ENCODE results near the gene BDKRB1.
A peak's percentile ranks its signal among the peaks of the same experiment; 100 is the strongest.

The BDKRB1 gene

GRCh38 chr14:96255501-96256366 lies at the start of gene BDKRB1:
Gene BDKRB1, plus strand, starts transcription at chr14:96256210. Its CDS starts 7,473 bp downstream, at chr14:96263683.
- no peak for TF ChIP-seq CTCF (IDR thresholded peaks at IDR 0.05)
- DNase-seq (ENCODE audit: low spot score) = no peak
- Histone ChIP-seq H3K4me3 (no peak within 1 kb of the TSS), H3K27ac (peak within 1 kb of the TSS in 1 of 2 donors; percentile 53)

- no peak for DNase-seq (ENCODE audit: low spot score)
- TF ChIP-seq CTCF (IDR thresholded peaks at IDR 0.05) = no peak
- H3K27ac ChIP-seq = peak overlapping the region in 1 of 2 donors; percentile 81
- peak overlapping the region; percentile 68 for H3K4me3 ChIP-seq
Measured at GRCh38 chr14:96206461-96206860, 49.5 kb upstream of the BDKRB1 start.

- DNase-seq (ENCODE audit: low spot score) = no peak
- no peak overlapping the region for H3K4me3 ChIP-seq
- no peak for TF ChIP-seq CTCF (IDR thresholded peaks at IDR 0.05)
- no peak overlapping the region for H3K27ac ChIP-seq
Measured at GRCh38 chr14:96207686-96208085, 48.3 kb upstream of the BDKRB1 start.

GRCh38 chr14:96208739-96209138 lies 47.3 kb upstream of the BDKRB1 start:
- TF ChIP-seq CTCF (IDR thresholded peaks at IDR 0.05) = no peak
- no peak overlapping the region for H3K4me3 ChIP-seq
- no peak for DNase-seq (ENCODE audit: low spot score)
- no peak overlapping the region for H3K27ac ChIP-seq

GRCh38 chr14:96212140-96212539 lies 43.9 kb upstream of the BDKRB1 start:
- no peak for TF ChIP-seq CTCF (IDR thresholded peaks at IDR 0.05)
- no peak for DNase-seq (ENCODE audit: low spot score)
- no peak overlapping the region for H3K4me3 ChIP-seq
- H3K27ac ChIP-seq = no peak overlapping the region

- no peak for TF ChIP-seq CTCF (IDR thresholded peaks at IDR 0.05)
- no peak overlapping the region for H3K4me3 ChIP-seq
- H3K27ac ChIP-seq = no peak overlapping the region
- DNase-seq (ENCODE audit: low spot score) = no peak
Measured at GRCh38 chr14:96212896-96213295, 43.1 kb upstream of the BDKRB1 start.

GRCh38 chr14:96213871-96214465 lies 42.0 kb upstream of the BDKRB1 start:
- no peak overlapping the region for H3K4me3 ChIP-seq

More at GRCh38 chr14:96213871-96214465, 42.0 kb upstream of the BDKRB1 start:
- no peak overlapping the region for H3K27ac ChIP-seq
- DNase-seq (ENCODE audit: low spot score) = no peak
- TF ChIP-seq CTCF (IDR thresholded peaks at IDR 0.05) = no peak

Data from coronary artery (tissue), 2 donors.